GM18507 (cell line): Measurements from ENCODE around the gene GABBR2.

Source experiments
- DNase-seq: peaks from one replicate; pipeline ENCODE4 v3.0.0; 2011; ENCODE audit warnings: low read depth; ENCODE audit not compliant: insufficient read length; ENCODE audit errors: extremely low spot score
- FAIRE-seq: peaks from 2 replicates; lab custom pipeline; 2011; peaks lifted over from hg19 to GRCh38; lab: Jason Lieb, UNC

GABBR2 gene

GRCh38 chr9:98437458-98438034, 271.2 kb downstream of the GABBR2 start:
- DNase-seq (no peak), FAIRE-seq (no peak)

DNA sequence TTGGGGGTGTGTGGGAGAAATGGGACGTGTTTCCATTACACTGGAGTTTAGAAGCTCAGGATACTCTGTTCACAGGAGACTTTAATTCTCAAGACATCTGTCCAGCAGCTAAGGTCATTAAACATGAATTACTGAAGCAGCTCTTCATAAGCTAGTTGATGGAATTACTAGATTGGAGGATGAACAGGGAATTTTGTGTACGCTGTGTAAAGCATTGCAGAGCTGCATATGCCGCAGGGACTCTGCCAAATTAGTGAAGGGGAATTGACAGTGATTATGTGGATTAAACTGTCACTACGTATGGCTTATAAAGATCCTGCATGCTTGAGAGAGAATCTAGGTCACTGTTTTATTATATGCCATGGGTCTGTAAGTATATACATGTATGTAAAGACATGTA, 275.8 kb downstream of the GABBR2 start:
- FAIRE-seq (no peak), DNase-seq (no peak)

GRCh38 chr9:98432134-98432533, 276.6 kb downstream of the GABBR2 start:
- FAIRE-seq (no peak), DNase-seq (no peak)

DNA sequence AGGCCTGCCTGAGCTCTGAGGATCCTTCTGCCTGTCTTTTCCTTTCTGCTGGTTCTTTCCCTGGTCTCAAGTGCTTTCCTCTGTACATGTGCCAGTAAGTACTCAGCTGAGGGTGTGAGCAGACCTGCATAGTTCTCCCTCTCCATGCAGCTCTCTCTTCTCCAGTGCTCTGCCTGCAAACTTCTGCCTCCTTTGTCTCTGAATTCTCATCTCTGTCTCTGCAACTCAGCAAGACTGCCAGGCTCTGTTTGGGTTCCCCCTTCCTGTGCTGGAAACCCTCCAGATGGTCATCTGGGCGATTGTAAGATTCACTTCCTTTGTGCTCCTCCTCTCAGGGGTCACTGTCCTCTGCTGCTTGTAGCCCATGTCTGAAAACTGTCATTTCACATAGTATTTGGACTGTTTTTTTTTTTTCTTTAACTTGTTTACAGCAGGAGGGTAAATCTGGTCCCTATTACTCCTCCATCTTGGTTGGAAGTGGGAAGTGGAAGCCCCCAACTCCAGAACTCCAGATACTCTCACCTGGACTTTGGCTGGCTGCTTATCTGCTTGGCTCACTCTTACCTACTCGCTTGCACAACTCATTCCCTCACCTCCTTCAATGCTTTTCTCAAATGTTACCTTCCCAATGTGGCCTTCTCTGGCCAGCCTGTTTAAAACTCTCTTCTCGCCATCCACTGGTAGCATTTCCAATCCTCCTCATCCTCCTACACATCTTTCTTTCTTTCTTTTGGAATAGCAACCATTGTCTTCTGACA, 278.0 kb downstream of the GABBR2 start:
- DNase-seq = no peak
- no peak for FAIRE-seq

DNA sequence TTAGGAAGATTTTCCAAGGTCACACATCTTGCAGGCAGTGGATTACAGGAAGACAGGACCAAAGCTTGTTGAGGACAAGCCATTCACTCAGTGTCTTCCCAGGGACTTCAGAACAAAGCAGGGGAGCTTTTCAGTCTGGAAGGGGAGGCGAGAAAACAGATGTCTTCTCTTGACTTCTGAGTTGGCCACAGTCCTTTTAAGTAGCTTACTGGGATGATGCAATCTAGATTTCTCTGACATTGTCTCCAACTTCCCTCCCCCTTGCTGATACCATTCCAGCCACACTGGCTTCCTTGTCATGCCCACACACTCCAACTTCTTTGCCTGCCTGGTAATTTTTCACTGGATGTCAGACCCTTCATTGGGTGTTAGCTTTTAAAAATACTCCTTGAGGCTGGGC, 279.1 kb downstream of the GABBR2 start:
- FAIRE-seq = no peak
- DNase-seq = no peak

DNA sequence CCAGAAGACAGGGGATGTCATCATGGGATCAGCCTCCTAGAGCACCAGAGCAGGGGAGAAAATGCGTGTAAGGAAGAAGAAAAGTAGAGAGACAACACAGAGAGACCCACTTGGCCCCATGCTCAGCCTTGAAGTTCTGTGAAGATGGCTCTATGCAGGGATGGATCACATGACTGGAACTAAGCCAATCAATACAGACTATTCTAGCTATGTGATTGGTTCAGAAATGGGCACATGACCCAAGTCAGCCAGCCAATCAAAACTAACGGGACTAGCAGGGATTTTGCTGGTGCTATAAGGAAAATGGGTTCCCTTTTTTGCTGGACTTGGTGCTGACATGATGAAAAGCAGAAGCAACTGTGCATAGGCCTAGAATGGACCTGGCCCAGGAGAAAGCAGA, 280.3 kb downstream of the GABBR2 start:
- FAIRE-seq (no peak), DNase-seq (no peak)

DNA sequence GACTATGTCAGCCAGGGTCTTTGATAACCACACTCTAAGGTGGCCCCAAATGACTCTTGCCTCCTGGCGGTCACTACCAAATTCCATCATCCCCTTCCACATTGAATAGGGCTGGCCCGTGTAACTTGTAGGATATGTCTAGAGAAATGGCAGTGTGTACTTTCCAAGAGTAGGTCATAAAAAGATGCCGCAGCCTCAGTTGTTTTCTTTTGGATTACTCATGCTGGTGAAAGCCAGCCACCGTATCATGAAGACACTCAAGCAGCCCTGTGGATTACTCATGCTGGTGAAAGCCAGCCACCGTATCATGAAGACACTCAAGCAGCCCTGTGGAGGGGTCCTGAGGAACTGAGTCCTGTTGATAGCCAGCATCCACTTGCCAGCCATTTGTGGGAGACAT, 281.2 kb downstream of the GABBR2 start:
- no peak for DNase-seq
- FAIRE-seq = no peak

- no peak for FAIRE-seq
- DNase-seq = no peak
Measured at GRCh38 chr9:98425079-98425478, 283.7 kb downstream of the GABBR2 start.

- no peak for DNase-seq
- FAIRE-seq = no peak
Measured at GRCh38 chr9:98419260-98419603, 289.5 kb downstream of the GABBR2 start.

DNA sequence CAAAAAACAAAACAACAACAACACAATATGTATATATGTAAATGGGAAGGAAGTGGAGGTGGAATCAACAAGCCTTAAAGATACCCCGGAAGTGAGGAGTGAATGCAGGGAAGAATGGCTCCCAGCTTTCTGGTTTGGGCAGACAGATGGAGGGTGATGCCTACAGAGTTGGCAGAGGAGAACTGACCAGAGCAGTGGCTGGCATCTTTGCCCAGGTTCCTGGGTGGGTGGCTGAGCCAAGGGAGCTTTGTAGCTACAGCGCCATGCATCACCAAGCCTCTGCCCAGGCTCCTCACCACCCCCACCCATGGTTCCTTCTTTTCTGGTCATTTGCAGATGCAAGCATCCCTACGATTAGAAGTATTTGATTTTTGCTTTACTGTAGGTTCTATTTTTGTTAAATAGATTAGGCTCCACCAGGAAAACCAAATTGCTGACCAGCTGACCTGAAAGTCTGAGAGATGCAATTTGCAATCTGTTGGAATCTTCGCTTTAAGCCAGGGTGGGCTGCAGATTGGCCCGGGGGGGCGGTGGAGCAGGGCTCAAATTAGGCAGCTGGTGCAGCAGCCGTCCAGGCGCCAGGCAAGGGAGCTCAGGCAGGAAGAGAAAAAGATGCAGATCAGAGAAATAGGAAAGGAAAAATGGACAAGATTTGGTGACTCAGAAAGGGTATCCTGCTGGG, 290.0 kb downstream of the GABBR2 start:
- FAIRE-seq (no peak), DNase-seq (no peak)

GRCh38 chr9:98416294-98417248, 292.2 kb downstream of the GABBR2 start:
- FAIRE-seq (no peak), DNase-seq (no peak)

DNA sequence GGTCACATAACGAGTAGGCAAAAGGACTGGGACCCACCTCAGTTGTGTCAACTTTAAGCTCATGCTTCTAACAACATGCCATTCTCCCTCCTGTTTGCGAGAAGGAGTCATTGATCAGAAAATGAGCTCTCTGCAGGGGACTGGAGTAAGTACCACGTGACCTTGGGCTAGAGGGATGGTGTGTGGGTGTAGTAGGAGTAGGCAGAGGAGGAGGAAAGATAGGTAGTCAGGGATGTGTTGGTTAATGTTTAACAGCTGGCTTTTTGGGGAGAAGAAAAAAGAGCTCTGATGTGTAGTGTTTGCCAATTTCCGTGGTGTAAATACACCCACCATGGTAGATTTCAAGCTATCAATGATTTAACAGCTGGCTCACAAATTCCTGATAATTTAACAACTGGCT, 293.0 kb downstream of the GABBR2 start:
- FAIRE-seq (no peak), DNase-seq (no peak)

GRCh38 chr9:98413084-98413483, 295.7 kb downstream of the GABBR2 start:
- no peak for DNase-seq
- FAIRE-seq = no peak

DNA sequence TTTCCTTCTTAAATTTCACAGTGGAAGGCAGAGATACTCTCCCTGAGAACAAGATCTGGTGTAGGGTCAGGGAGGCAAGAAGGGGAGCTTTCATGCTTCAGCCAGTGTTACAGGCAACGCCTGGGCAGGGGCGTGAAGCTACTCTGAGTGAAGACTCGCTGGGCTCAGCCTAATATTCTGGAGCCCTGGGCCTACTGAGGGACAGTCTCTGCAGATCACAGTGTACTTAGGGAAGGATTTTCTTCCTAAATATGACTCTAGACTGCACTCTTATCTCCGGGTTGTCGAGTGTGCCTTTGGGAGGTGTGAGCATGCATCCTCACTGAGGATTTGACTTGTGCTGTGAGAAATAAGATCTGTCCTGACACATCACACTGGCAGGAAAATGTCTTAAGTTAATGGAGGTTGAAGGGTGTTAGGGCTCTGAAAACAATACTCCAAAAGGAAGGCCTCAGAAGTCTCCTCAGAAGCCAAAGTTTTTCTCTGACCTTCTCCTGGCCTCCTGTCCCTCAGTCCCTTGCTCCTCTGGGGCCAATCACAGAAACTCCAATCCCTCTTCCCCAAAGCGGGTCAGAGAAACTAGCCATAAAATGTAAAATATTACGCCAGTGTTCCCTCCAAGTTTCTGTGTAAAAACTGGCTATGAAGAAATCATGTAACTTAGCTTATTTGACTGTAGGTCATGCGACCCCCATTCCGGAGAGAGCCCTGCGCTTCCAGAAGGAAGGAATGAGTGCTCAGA, 296.5 kb downstream of the GABBR2 start:
- FAIRE-seq (no peak), DNase-seq (no peak)

DNA sequence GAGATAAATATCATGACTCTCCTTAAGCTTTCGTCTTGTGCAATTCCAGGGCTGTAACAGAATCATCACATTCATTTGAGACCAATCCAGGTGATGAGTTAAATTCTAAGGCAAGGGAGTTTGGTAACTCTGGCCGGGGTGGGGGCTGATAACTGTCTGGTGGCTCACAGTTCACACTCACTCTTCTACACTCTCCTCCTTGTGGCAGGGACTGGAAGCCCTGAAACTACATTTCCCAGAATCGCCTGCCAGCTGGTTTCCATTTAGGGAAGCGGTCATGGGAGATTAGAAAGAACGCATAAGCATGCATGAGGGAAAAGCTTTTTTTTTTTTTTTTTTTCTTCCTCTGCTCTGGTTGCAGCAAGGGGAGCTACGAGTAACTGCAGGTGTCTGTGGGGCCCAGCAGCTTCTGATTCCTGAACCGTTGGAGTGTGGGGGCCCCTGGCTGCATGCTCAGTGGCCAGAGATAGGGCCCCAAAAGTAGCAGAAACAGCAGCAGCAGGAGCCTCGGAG, 298.5 kb downstream of the GABBR2 start:
- no peak for DNase-seq

GRCh38 chr9:98409719-98410118, 299.0 kb downstream of the GABBR2 start:
- FAIRE-seq = no peak

More for the DNA sequence above, 298.5 kb downstream of the GABBR2 start:
- no peak for FAIRE-seq

DNA sequence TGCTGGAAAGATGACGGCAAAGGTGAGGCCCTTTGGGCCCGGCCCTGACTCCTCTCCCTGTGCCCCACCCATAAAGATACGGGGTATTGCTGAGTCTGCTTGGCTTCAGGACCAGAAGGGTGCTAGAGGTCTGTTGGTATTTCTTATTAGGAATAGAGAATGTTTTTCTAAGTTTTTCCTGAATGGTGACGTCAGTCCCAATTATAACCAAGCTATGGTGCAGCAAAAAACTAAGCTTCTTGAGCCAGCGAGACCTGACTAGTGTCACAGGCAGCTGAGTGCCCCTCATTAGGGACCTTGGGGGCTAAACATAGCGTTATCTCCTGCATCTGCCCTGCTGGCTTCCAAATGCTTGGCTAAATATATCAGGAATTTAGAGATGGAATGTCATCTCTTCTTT, 302.3 kb downstream of the GABBR2 start:
- no peak for DNase-seq
- FAIRE-seq = no peak

More at GRCh38 chr9:98409719-98410118, 299.0 kb downstream of the GABBR2 start:
- no peak for DNase-seq

GRCh38 chr9:98404237-98404636, 304.5 kb downstream of the GABBR2 start:
- no peak for DNase-seq
- FAIRE-seq = no peak

DNA sequence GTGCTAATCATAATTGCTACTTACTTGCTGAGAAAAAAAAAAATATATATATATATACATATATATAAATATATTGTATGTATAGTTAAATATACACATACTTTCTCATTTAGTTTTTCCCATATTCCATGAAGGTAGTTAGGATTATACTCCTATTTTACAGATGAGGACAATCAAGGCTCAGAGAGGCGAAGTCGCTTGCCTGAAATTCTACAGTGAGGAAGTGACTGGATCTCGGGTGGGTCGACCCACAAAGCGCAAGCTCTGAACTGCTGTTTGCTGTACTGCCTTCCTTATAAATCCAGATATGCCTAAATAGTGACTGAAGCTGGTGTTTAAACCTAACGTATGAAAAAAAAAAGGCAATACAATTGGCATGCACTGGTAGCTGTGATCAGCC, 305.0 kb downstream of the GABBR2 start:
- no peak for DNase-seq
- no peak for FAIRE-seq
